ENCODE measurements around the gene ARFGEF2.
"Not testable (repeated sequence)": the region's sequence is repeated elsewhere in the genome, so short reads cannot be mapped to it uniquely, and the experiment has no call there.

ARFGEF2 gene

DNA sequence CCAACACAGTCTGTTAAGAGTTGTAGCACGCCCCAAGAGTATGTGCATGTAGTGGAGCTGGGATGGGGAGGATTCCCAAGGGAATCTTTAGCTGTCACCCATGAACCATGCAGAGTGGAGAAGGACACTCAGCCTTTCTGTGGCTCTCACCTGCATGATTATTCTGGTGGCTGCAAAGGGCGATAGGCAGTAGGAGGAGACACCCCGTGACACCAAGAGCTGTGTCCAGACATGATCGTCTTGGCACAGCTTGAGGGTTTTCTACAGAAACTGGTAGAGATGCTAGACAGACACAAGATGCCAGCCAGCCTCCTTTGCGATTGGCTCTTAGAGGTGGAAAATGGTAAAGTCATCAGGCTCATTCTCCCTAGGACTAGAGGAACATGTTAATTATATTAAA is 121.5 kb downstream of the ARFGEF2 start:
- H3K4me3 ChIP-seq (ENCODE audit: low read length): no peak overlapping the region
- no peak for TF ChIP-seq ZNF274 (IDR thresholded peaks at IDR 0.05; ENCODE audit: low read depth, low read length)

DNA sequence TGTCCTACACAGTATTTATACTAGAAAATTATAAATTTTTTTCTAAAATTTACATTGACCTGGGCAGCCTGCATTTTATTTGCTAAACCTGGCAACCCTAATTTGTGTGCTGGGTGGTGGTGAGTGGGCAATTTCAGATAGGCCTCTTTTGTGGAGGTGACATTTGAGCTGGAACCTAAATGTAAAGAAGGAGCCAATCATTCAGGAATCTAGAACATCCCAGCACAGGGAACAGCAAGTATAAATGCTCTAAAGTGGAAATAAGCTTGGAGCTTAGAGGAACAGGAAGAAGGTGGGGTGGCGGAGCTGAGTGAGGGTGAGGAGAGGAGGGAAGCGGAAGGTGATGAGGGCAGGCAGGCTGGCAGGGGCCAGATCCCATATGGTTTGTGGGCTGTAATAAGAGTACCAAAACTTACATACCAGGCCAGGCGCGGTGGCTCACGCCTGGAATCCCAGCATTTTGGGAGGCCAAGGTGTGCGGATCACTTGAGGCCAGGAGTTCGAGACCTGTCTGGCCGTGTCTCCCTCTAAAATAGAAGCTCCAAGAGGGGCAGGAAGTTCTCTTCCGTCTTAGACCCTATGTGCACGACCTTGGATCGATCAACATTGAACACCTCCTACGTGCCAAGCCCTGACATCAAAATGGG is 124.1 kb downstream of the ARFGEF2 start:
- no peak for TF ChIP-seq ZNF274 (IDR thresholded peaks at IDR 0.05; ENCODE audit: low read depth, low read length)
- peak overlapping the region; percentile 62; the same call in 1 of the 2 replicates for H3K4me3 ChIP-seq (ENCODE audit: low read length)

DNA sequence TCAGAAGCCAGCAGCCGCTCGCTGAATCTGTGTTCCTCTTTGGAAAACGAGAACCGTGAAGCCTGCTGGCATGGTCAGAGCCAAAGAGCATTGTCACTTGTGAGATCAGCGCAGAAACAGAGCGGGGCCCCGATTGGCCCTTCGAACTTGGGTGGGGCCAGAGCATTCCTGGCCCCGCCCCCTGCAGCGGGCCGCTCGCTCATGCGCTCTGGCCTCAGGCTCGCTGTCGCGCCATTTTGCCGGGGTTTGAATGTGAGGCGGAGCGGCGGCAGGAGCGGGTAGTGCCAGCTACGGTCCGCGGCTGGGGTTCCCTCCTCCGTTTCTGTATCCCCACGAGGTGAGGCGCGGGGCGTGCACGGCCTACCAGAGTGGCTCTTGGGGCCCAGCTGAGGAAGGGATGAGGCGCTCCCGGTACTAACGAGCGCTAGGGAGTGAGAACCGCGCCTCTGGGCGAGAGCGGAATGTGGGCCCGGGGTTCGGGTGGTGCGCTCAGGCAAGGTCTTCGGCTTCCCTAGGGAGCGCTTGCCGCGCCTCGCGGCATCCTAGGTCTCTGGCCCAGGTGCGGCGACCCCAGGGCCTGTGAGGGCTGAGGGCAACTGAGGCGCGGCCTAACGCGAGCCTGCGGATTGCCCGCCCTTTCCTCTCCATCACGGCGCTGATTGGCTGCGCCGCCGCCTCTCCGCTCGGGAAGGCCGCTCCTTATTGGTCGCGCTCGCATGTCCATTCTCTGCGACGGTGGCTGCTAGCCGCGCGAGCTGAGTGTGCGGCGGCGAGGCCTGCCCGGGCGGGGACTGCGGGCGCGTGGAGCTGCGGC is 124.8 kb downstream of the ARFGEF2 start, which contains the start of gene CSE1L:
TSS of gene CSE1L (plus strand) at position 226 of the 814 bp plus-strand sequence. CDS start 12,152 bp downstream, outside the sequence.
- TF ChIP-seq ZNF274 (IDR thresholded peaks at IDR 0.05; ENCODE audit: low read depth, low read length): no peak
- H3K4me3 ChIP-seq (ENCODE audit: low read length): peak within 1 kb of the TSS; percentile 94

DNA sequence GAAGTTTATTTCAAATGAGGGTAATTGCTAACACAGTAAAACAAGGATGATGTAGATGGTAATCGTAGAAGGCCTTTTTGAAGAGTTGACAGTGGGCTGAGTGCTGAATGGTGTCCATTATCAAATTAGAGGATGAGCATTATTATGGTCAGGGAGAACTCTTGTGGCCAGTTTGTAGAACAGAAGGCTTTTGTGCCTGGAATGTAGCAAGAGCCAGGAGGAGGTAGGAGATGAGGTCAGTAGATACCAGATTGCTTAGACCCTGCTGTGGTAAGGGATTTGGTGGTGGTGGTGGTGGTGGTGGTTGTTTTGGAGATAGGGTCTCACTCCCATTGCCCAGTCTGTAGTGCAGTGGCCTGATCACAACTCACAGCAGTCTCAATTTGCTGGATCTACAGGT is 130.8 kb downstream of the ARFGEF2 start:
- H3K4me3 ChIP-seq (ENCODE audit: low read length): peak overlapping the region; percentile 30; the same call in 1 of the 2 replicates
- TF ChIP-seq ZNF274 (IDR thresholded peaks at IDR 0.05; ENCODE audit: low read depth, low read length): no peak

DNA sequence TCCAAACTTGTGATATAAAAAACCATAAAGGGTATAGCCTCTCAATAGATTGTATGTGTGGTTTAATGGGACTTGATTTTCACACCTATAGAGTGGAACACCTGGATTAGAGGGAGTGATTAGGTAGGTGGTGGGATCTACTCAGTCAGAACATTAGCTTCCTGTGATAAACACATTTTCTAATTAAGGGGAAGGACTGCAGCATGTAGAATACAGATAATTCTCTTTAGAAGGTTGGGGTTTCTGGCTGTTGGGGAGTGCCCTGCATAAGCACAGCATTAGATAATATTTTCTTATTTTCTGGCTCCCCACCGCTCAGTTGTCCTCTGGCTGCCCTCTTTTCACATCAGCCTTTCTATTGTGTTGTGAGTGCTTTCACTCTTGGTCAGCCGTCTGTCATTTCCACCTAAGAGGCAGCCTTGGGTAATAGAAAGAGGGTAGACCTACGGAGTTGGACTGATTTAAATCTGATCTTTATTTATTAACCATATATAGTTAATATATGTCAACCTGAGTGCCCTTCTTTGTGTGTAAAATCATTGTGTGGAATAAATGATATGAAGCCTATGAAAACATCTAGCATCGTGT is 132.6 kb downstream of the ARFGEF2 start:
- no peak for TF ChIP-seq ZNF274 (IDR thresholded peaks at IDR 0.05; ENCODE audit: low read depth, low read length)
- peak overlapping the region; percentile 50; the same call in 1 of the 2 replicates for H3K4me3 ChIP-seq (ENCODE audit: low read length)

DNA sequence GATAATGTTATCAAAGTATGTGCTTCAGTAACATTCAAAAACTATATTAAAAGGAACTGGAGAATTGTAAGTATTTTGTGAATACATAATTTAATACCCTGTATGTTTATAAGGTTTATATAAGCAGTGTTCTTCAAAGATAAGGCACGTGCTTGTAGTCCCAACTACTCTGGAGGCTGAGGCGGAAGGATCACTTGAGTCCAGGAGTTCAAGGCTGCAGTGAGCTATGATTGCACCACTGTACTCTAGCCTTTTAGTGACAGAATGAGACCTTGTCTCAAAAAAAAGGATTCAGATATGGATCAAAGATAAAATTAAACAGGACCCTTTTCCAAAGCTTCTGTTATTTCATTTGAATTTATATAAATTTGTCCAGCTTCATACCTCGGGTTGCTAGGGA is 141.8 kb downstream of the ARFGEF2 start:
- no peak overlapping the region for H3K4me3 ChIP-seq (ENCODE audit: low read length)
- TF ChIP-seq ZNF274 (IDR thresholded peaks at IDR 0.05; ENCODE audit: low read depth, low read length): no peak

DNA sequence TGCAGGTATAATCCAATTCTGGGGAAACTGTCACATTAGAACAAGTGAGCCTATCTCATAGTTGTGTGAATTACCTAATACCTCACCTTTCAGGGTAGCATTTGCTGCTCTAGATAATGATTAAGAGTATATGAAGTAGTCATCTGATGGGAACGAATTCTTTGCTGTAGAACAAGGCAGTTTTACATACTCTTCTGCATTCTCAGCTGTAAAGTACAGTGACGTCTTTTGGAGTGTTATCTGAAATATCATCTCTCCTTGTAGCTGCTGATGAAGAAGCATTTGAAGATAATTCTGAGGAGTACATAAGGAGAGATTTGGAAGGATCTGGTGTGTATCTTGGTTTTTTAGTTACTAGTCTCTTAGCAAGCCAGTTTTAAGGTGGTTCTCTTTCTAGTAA is 153.0 kb downstream of the ARFGEF2 start:
- no peak overlapping the region for H3K4me3 ChIP-seq (ENCODE audit: low read length)
- TF ChIP-seq ZNF274 (IDR thresholded peaks at IDR 0.05; ENCODE audit: low read depth, low read length): no peak

DNA sequence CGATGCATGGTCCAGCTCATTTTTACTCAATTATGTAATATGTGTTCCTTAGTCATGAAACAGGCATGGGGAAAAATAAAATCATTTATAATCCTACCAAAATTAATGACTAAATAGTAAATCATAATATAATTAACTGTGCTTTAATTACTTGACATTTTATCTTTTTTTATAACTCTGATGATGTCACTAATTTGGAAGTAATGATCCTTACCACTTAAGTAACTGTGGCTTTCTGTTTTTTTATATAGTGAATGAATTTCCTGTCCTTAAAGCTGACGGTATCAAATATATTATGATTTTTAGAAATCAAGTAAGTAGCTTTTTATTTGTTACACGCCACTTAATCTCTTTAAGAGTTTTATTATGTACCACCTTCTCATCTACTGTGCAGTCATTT is 156.8 kb downstream of the ARFGEF2 start:
- TF ChIP-seq ZNF274 (IDR thresholded peaks at IDR 0.05; ENCODE audit: low read depth, low read length): no peak

DNA sequence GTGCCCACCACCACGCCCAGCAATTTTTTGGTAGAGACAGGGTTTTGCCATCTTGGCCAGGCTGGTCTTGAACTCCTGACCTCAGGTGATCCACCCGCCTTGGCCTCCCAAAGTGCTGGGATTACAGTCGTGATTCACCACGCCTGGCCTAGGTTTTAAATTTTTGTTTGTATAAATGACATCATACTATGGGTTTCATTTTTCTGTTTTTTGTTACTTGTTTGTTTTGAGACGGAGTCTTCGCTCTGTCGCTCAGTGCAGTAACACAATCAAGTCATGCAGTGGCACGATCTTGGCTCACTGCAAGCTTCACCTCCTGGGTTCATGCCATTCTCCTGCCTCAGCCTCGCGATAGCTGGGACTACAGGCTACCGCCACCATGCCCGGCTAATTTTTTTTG is 160.8 kb downstream of the ARFGEF2 start:
- not testable (repeated sequence) for H3K4me3 ChIP-seq (ENCODE audit: low read length)

More for the DNA sequence above, 156.8 kb downstream of the ARFGEF2 start:
- no peak overlapping the region for H3K4me3 ChIP-seq (ENCODE audit: low read length)

Measured in GM08714 (cell line).